ENCODE data around the gene UROC1.

Gene UROC1

GRCh38 chr3:126499401-126499800, 18.2 kb downstream of the UROC1 start:
- in situ Hi-C loops (cut with HindIII; ENCODE audit: low sequenced_read_pairs): loop anchor here (5.0 kb wide), 1 partner anchor 37 kb away; no protein-coding TSS in a partner anchor

GRCh38 chr3:126498929-126499328, 18.6 kb downstream of the UROC1 start:
- in situ Hi-C loops (cut with HindIII; ENCODE audit: low sequenced_read_pairs): loop anchor here (5.0 kb wide), 1 partner anchor 37 kb away; no protein-coding TSS in a partner anchor

- in situ Hi-C loops (cut with HindIII; ENCODE audit: low sequenced_read_pairs): loop anchor here (5.0 kb wide), 1 partner anchor 36 kb away; no protein-coding TSS in a partner anchor
Measured at GRCh38 chr3:126498461-126498860, 19.1 kb downstream of the UROC1 start.

- in situ Hi-C loops (cut with HindIII; ENCODE audit: low sequenced_read_pairs): loop anchor here (5.0 kb wide), 1 partner anchor 36 kb away; no protein-coding TSS in a partner anchor
Measured at GRCh38 chr3:126497956-126498355, 19.6 kb downstream of the UROC1 start.

GRCh38 chr3:126496894-126497850, 20.4 kb downstream of the UROC1 start:
- in situ Hi-C loops (cut with HindIII; ENCODE audit: low sequenced_read_pairs): loop anchor here (5.0 kb wide), 1 partner anchor 35 kb away; no protein-coding TSS in a partner anchor

- in situ Hi-C loops (cut with HindIII; ENCODE audit: low sequenced_read_pairs): loop anchor here (5.0 kb wide), 1 partner anchor 33 kb away; no protein-coding TSS in a partner anchor
Measured at GRCh38 chr3:126495786-126496185, 21.8 kb downstream of the UROC1 start.

GRCh38 chr3:126494970-126495230, 22.7 kb downstream of the UROC1 start:
- in situ Hi-C loops (cut with HindIII; ENCODE audit: low sequenced_read_pairs): loop anchor here (5.0 kb wide), 1 partner anchor 33 kb away; no protein-coding TSS in a partner anchor

GRCh38 chr3:126494204-126494969, 23.2 kb downstream of the UROC1 start:
- in situ Hi-C loops (cut with HindIII; ENCODE audit: low sequenced_read_pairs): no loop called here

DNA sequence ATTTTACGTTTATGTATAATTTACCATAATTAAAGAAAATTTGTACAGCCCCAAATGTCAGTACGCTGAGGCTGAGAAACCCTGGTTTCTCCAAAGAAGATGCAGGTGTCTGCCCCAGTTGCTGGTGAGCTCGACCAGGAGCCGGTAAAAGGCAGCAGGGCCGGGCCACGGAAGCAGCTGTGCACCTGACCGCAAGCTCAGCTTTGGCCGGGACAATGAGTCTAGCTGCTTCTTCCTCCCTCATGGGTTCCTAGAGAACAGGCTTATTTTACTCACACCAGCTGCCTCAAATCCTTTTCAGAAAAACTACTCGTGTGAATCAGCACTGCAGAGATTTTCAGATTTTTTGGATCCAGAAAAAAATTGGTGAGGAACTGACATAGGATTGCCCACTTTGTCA, 23.8 kb downstream of the UROC1 start:
- in situ Hi-C loops (cut with HindIII; ENCODE audit: low sequenced_read_pairs): no loop called here

GRCh38 chr3:126493051-126493450, 24.5 kb downstream of the UROC1 start:
- in situ Hi-C loops (cut with HindIII; ENCODE audit: low sequenced_read_pairs): no loop called here

DNA sequence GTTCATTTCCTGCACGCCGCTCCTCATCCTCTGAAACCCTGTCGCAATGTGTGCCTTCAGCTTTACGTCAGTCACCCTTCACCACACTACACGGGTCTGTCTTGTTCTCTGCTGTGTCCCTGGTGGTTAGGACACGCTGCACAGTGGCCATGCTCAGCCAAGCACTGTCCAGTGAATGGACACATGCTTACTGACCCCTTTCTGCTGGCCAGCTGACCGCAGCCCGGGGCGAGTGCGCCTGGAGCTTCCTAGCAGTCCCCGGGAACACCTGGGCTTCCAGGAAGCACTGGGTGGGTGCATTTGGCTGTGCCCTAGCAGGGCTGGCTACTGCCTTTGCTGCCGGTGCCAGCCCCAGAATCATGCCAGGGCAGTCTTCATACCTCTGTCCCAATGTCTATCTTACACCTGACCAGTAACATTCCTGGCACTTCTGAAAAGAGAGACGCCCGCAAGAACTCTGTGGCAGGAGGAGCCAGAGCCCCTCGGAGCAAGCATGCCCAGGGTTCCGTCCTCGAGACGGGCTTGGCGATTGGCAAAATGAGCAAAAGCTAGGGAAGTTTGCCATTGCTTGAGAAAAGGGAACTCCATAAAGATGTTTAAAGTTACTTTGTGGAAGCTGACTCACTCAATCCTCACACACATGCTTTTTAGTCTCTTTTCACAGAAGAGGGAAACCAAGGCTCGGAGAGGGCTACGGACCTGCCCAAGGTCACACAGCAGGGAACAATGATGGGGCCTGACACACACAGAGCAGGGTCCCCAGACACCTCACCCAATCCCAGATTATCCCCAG, 26.2 kb downstream of the UROC1 start:
- in situ Hi-C loops (cut with HindIII; ENCODE audit: low sequenced_read_pairs): no loop called here

- in situ Hi-C loops (cut with HindIII; ENCODE audit: low sequenced_read_pairs): no loop called here
Measured at GRCh38 chr3:126490619-126491018, 27.0 kb downstream of the UROC1 start.

DNA sequence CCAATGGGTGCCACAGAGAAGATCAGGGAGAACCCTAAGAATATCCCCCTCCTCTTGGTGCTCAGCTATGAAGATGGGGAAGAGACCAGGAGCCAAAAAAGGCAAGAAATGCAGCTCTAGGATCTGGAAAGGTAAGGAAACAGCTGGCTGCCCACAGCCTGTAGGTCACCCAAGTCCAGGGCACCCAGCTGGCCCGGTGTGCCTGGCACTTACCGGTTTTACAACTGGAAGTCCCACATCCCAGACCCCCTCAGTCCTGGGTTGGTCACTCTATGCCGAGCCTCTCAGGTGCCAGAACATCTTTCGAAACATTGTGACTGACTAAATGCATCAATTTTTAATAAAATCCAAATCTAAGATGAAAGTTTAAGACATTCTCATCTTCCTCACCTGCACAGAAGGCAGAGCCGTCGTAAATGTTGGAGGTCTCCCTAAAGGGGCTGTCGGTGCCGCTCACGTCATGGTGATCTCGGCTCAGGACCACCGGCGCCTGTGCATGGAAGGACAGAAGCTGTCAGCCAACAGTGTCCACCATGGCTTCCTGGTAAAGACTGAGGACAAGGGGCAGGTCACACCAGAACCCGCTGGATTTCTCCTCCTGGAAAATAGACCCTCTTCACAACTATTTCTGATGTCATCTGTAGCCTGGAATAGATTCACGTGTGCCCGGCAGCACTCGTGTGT, 28.5 kb downstream of the UROC1 start:
- in situ Hi-C loops (cut with HindIII; ENCODE audit: low sequenced_read_pairs): no loop called here

GRCh38 chr3:126488185-126488584, 29.4 kb downstream of the UROC1 start:
- in situ Hi-C loops (cut with HindIII; ENCODE audit: low sequenced_read_pairs): no loop called here

- in situ Hi-C loops (cut with HindIII; ENCODE audit: low sequenced_read_pairs): no loop called here
Measured at GRCh38 chr3:126487151-126487771, 30.3 kb downstream of the UROC1 start.

DNA sequence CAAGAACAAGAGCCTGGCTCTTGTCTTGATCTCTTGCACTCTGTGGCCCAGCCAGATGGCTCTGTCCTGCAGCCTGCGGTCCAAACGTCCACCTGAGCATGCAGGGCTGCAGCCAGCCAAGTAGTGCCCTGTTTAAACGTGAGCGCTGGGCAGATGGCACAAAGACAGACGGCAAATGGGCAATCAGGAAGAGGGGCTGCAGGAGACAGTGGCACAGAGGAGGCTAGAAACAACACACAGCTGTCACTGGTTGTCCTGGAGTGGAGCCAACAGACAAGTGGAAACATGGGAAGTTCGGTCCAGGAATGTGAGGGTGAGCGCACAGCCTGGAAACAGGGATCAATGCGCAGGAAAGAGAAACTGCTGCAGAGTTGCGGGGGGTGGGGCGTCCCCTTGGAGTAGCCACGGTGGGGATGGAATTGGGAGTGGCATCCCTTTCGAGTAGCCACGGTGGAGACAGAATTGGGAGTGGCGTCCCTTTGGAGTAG, 31.2 kb downstream of the UROC1 start:
- in situ Hi-C loops (cut with HindIII; ENCODE audit: low sequenced_read_pairs): no loop called here

- in situ Hi-C loops (cut with HindIII; ENCODE audit: low sequenced_read_pairs): no loop called here
Measured at GRCh38 chr3:126485956-126486355, 31.6 kb downstream of the UROC1 start.

DNA sequence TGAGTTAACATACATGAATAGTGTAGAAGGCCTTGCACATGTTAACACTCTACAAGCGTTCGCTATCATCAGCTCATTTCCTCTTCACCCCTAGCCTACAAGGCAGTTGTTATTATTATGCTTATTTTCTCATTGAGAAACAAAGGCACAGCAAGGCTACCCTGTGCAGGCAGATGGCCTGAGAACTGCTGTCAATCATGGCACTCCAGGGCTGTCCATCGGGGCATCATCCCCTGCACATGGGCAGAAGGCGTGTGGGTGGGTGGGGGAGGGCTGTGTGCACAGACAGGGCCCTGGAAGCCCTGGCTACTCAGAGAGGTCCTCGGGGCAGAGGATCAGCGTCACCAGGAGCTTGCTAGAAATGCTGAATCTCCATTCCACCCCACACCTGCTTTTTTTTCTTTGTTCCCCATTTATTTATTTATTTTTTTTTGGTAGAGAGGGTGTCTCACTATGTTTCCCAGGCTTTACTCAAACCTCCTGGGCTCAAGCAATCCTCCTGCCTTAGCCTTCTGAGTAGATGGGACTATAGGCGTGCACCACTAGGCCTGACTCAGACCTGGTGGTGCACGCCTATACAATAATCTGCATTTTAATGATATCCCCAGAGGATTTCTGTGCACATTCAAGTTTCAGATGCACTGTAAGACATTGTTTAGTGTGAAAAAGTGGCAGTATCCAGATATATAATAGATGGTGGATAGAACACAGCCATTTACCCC, 32.2 kb downstream of the UROC1 start:
- in situ Hi-C loops (cut with HindIII; ENCODE audit: low sequenced_read_pairs): no loop called here

DNA sequence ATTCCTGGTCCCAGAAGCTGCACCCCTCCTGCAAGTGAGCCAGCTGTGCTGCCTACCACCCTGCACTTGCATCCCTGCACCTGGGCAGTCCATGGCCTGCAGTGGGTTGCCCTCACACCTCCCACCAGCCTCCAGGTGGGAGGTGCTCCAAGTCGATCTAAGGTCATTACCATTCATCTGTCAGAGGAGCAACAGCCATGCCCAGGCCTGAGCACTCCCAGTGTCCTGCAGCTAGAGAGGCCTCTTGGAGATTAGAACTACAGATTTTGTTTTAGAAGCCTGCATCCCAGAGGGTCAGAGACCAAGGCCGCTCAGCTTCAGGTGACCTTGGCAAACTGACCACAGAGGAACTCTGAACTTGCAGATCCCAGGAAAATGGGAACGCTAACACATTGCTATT, 32.9 kb downstream of the UROC1 start:
- in situ Hi-C loops (cut with HindIII; ENCODE audit: low sequenced_read_pairs): no loop called here
